Liver (tissue), 3 donors: ENCODE data around the gene CCDC102A.

Source experiments
- CTCF ChIP-seq: fragments of 150-350 bp; IDR thresholded peaks from 2 replicates; pipeline ENCODE4 v1.5.1; 2017; ENCODE audit warnings: improper control_type of control experiment, low read depth, low read length; ENCODE audit not compliant: missing input control
- FOXA1 ChIP-seq: IDR thresholded peaks from 2 replicates; pipeline ENCODE4 v1.6.1; 2016; ENCODE audit warnings: antibody characterized with exemption
- GABPA ChIP-seq, 2 donors: IDR thresholded peaks in 1 of 2; conservative IDR thresholded peaks in 1 of 2; 2 replicates each; pipeline ENCODE4 v1.6.1; 2016; ENCODE audit warnings: antibody characterized with exemption in 2 of 2, mild to moderate bottlenecking in 1 of 2, moderate library complexity in 1 of 2
- MAX ChIP-seq: IDR thresholded peaks from 2 replicates; pipeline ENCODE4 v1.6.1; 2016; ENCODE audit warnings: antibody characterized with exemption
- RAD21 ChIP-seq, 2 donors: IDR thresholded peaks; 2 replicates each; pipeline ENCODE4 v1.6.1; 2016; ENCODE audit warnings: antibody characterized with exemption in 2 of 2, mild to moderate bottlenecking in 2 of 2
- REST ChIP-seq: IDR thresholded peaks from 2 replicates; pipeline ENCODE4 v1.6.1; 2016; ENCODE audit warnings: antibody characterized with exemption, mild to moderate bottlenecking
- SP1 ChIP-seq: IDR thresholded peaks from 2 replicates; pipeline ENCODE4 v1.6.1; 2018; ENCODE audit warnings: antibody characterized with exemption, mild to moderate bottlenecking
- donor health status: healthy.
- donor health status: healthy.

GRCh38 chr16:57566436-57566835, 30.1 kb upstream of the CCDC102A start:
- TF ChIP-seq CTCF: no peak
- TF ChIP-seq SP1: no peak
- TF ChIP-seq GABPA (IDR thresholded peaks at IDR 0.05 in 1 of 2, conservative IDR thresholded peaks at IDR 0.05 in 1 of 2): no peak
- TF ChIP-seq MAX: no peak
- TF ChIP-seq FOXA1: no peak
- TF ChIP-seq REST: no peak
- TF ChIP-seq RAD21 (IDR thresholded peaks at IDR 0.05): no peak
